Measurements from ENCODE around the gene RAB8B. TPM values are rescaled to one million over a fixed set of nuclear protein-coding genes. Genes with fewer than 3 reads are reported as not detected.

Gene RAB8B
- total and polyA plus RNA-seq, 2 experiments from 2014 or later: 16.4 to 36.9 TPM

- Histone ChIP-seq H3K4me1 (ENCODE audit: insufficient read depth) (peaks cover 4% of the 10 kb centered on the region), H4K20me1 (ENCODE audit: insufficient read depth, poor library complexity, severe bottlenecking) (no peaks in the 10 kb centered on the region), H3K9me2 (replicated peaks; ENCODE audit: insufficient read depth) (no peaks in the 10 kb centered on the region), H3K4me3 (peak within 1 kb of the TSS; percentile 46), H3K4me2 (peak within 1 kb of the TSS; percentile 74), H3K9me3 (ENCODE audit: low read depth) (no peaks in the 10 kb centered on the region), H3K36me3 (replicated peaks; ENCODE audit: insufficient read depth, low read depth) (no peaks in the 10 kb centered on the region), H3K79me2 (no peaks in the 10 kb centered on the region), H3K27ac (peak within 1 kb of the TSS; percentile 90), H3K27me3 (no peaks in the 10 kb centered on the region), H2AFZ (peak within 1 kb of the TSS; percentile 96)
- 1% methylated on average over 48 of the region's 102 CpGs for WGBS (ENCODE audit: low lambda C conversion rate, missing lambda C conversion rate)
- DNase-seq (ENCODE audit: low spot score): peak; percentile 90
- TF ChIP-seq CTCF (IDR thresholded peaks at IDR 0.05; ENCODE audit: poor library complexity): no peak
- no peak for TF ChIP-seq EZH2 (IDR thresholded peaks at IDR 0.05; ENCODE audit: borderline replicate concordance)
- no peak for TF ChIP-seq EZH2phosphoT487 (IDR thresholded peaks at IDR 0.05; ENCODE audit: low read depth, severe bottlenecking, unreplicated experiment)
Observed at GRCh38 chr15:63277038-63277892, 87.9 kb downstream of the RAB8B start, which contains the start of gene APH1B. Gene APH1B (plus strand): TSS chr15:63277605. CDS start chr15:63277624, 19 bp downstream.

DNA sequence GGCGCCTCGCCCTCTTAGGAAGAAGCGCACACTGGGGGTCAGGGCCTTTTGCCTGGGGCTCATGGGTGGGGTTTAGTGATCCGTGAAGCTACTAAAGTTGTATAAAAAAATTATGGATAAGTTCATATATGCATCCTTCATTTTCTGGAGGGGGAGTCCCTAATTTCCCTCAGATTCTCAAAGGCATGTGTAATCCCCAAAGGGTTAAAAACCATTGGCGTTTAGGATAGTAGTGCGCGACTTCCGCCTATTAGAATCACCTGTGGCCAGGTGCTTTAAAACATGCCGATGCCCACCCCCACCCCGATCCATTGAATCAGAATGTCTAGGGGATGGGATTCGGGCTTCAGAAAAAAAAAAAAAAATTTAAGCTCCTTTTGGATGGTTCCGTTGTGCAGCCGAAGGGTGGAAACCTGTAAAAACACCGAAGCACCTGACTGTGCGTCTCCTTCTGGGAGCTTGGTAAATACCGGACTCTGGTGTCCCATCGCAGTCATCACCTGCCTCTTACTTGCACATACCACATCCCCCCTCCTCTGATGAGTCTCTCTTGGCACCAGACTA is 88.6 kb downstream of the RAB8B start:
- H2AFZ ChIP-seq: peak overlapping the region; percentile 96
- no peaks in the 10 kb centered on the region for H3K36me3 ChIP-seq (replicated peaks; ENCODE audit: insufficient read depth, low read depth)
- WGBS (ENCODE audit: low lambda C conversion rate, missing lambda C conversion rate): 9% methylated on average over 17 of the region's 17 CpGs
- peaks cover 4% of the 10 kb centered on the region for H3K4me1 ChIP-seq (ENCODE audit: insufficient read depth)
- H3K9me3 ChIP-seq (ENCODE audit: low read depth): no peaks in the 10 kb centered on the region
- no peaks in the 10 kb centered on the region for H3K79me2 ChIP-seq
- H3K4me3 ChIP-seq: peak overlapping the region; percentile 41
- H3K27ac ChIP-seq: peak overlapping the region; percentile 90
- no peak for TF ChIP-seq EZH2phosphoT487 (IDR thresholded peaks at IDR 0.05; ENCODE audit: low read depth, severe bottlenecking, unreplicated experiment)
- no peak for TF ChIP-seq CTCF (IDR thresholded peaks at IDR 0.05; ENCODE audit: poor library complexity)
- no peak for TF ChIP-seq EZH2 (IDR thresholded peaks at IDR 0.05; ENCODE audit: borderline replicate concordance)
- H4K20me1 ChIP-seq (ENCODE audit: insufficient read depth, poor library complexity, severe bottlenecking): no peaks in the 10 kb centered on the region
- peak; percentile 49 for DNase-seq (ENCODE audit: low spot score)
- peak overlapping the region; percentile 74 for H3K4me2 ChIP-seq
- no peaks in the 10 kb centered on the region for H3K9me2 ChIP-seq (replicated peaks; ENCODE audit: insufficient read depth)
- H3K27me3 ChIP-seq: no peaks in the 10 kb centered on the region

DNA sequence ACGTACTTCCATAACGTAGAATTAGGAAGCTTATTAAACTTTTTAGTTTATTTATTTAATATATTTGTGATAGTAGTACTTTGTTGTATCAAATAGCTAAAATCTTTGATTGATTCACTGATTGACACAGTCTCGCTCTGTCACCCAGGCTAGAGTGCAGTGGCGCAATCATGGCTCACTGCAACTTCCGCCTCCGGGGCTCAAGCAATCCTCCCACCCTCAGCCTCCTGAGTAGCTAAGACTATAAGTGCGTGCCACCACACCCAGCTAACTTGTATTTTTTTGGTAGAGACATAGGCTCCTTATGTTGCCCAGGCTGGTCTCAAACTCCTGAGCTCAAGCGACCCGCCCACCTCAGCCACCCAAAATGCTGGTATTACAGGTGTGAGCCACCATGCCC is 93.7 kb downstream of the RAB8B start:
- no peaks in the 10 kb centered on the region for H3K9me2 ChIP-seq (replicated peaks; ENCODE audit: insufficient read depth)
- no peaks in the 10 kb centered on the region for H3K4me1 ChIP-seq (ENCODE audit: insufficient read depth)
- no peak overlapping the region for H3K4me2 ChIP-seq
- no peaks in the 10 kb centered on the region for H3K79me2 ChIP-seq
- no peak for DNase-seq (ENCODE audit: low spot score)
- no peaks in the 10 kb centered on the region for H4K20me1 ChIP-seq (ENCODE audit: insufficient read depth, poor library complexity, severe bottlenecking)
- no peak overlapping the region for H3K4me3 ChIP-seq
- H3K9me3 ChIP-seq (ENCODE audit: low read depth): no peaks in the 10 kb centered on the region
- no peaks in the 10 kb centered on the region for H3K27me3 ChIP-seq
- no peak overlapping the region for H2AFZ ChIP-seq
- H3K36me3 ChIP-seq (replicated peaks; ENCODE audit: insufficient read depth, low read depth): no peaks in the 10 kb centered on the region
- no peak overlapping the region for H3K27ac ChIP-seq
- 93% methylated on average over 9 of the region's 9 CpGs for WGBS (ENCODE audit: low lambda C conversion rate, missing lambda C conversion rate)
- TF ChIP-seq EZH2 (IDR thresholded peaks at IDR 0.05; ENCODE audit: borderline replicate concordance): no peak
- no peak for TF ChIP-seq CTCF (IDR thresholded peaks at IDR 0.05; ENCODE audit: poor library complexity)
- TF ChIP-seq EZH2phosphoT487 (IDR thresholded peaks at IDR 0.05; ENCODE audit: low read depth, severe bottlenecking, unreplicated experiment): no peak
